SK-N-MC (cell line): ENCODE results near the gene CCDC6.
"Not testable (repeated sequence)": the region's sequence is repeated elsewhere in the genome, so short reads cannot be mapped to it uniquely, and the experiment has no call there.

Experiments used
- DNase-seq: peaks from one replicate; pipeline ENCODE4 v3.0.0-alpha.2; 2011; ENCODE audit warnings: low read depth, low spot score
- H3K27ac ChIP-seq: fragments of 200-600 bp; sonication (generic); 2 replicates; pipeline ENCODE4 v1.5.1; 2016; ENCODE audit warnings: mixed run types
- H3K36me3 ChIP-seq: fragments of 200-600 bp; sonication (generic); 2 replicates; pipeline ENCODE4 v1.6.1; 2017; ENCODE audit warnings: antibody characterized with exemption, low read length, mixed read lengths; ENCODE audit not compliant: insufficient read depth
- H3K4me3 ChIP-seq: fragments of 200-600 bp; sonication (generic); 2 replicates; pipeline ENCODE4 v1.5.1; 2016
- H3K9ac ChIP-seq: fragments of 200-600 bp; sonication (generic); 2 replicates; pipeline ENCODE4 v1.8.0; 2017; ENCODE audit warnings: mixed run types, mixed read lengths; ENCODE audit not compliant: insufficient read length
- H3K9me3 ChIP-seq: fragments of 200-600 bp; sonication (generic); 2 replicates; pipeline ENCODE4 v1.6.1; 2017; ENCODE audit warnings: low read depth, mild to moderate bottlenecking, antibody characterized with exemption, low read length, moderate library complexity, mixed read lengths
- EZH2 ChIP-seq: fragments of 200-600 bp; sonication (generic); IDR thresholded peaks from one replicate; pipeline ENCODE4 v1.6.1; 2017; ENCODE audit warnings: antibody characterized with exemption
- FOXP2 ChIP-seq: optimal IDR thresholded peaks from 2 replicates; pipeline ENCODE3; 2011; ENCODE audit warnings: mild to moderate bottlenecking, moderate library complexity; ENCODE audit not compliant: insufficient read depth; ENCODE audit errors: extremely low read length, control extremely low read depth
- POLR2AphosphoS5 ChIP-seq: IDR thresholded peaks from 2 replicates; pipeline ENCODE4 v1.6.1; 2012; ENCODE audit warnings: mild to moderate bottlenecking, low read depth, low read length, borderline replicate concordance

CCDC6 gene

DNA sequence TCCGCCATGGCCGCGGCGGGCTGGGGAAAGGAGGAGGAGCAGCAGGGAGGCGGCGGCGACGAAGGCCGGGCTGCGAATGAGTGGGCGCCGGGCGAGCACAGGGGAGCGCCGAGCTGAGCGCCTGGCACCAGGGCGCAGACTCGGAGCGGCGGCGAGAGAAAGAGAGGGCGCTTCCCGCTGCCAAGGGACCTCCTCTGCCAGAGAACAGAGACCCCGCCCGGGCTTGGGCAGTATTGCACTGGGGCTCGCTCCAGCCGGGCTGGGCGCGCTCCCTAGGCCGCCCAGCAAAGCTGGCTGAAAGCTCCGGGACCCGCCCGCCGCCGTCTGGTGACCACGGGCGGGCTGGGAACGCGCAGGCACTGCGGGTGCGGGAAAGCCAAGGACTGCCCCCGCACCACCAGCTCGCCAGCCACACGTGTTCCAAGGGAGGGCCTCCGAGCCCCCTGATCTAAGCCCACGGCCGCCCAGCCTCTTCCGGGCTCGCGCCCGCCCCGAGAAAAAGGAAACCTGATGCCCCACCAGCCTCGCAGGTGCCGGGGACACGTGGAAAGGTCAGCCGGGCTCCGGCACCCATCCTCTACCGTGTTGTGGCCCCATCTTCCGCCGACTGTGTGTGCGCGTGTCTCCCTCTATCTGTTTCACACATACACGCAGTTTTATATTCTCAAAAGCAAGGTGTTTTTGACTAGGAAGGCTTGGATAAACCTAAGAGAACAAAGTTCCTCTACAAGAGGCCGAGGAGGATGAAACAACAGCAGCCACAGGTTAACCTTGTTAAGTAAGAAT lies at the start of gene CCDC6:
CCDC6 (minus strand) TSS at position 140 of the 786 bp plus-strand sequence; CDS start at position 8, 132 bp downstream.
- no peaks in the 10 kb centered on the region for H3K9me3 ChIP-seq
- H3K9ac ChIP-seq, result peak within 1 kb of the TSS; percentile 82
- TF ChIP-seq FOXP2, result no peak
- peak; percentile 68; the same call in 1 of the 2 replicates for TF ChIP-seq POLR2AphosphoS5
- no peak for TF ChIP-seq EZH2
- peak within 1 kb of the TSS; percentile 80 for H3K4me3 ChIP-seq
- no peaks in the 10 kb centered on the region for H3K36me3 ChIP-seq
- no peak for DNase-seq
- H3K27ac ChIP-seq, result peak within 1 kb of the TSS; percentile 98; the same call in 1 of the 2 replicates

DNA sequence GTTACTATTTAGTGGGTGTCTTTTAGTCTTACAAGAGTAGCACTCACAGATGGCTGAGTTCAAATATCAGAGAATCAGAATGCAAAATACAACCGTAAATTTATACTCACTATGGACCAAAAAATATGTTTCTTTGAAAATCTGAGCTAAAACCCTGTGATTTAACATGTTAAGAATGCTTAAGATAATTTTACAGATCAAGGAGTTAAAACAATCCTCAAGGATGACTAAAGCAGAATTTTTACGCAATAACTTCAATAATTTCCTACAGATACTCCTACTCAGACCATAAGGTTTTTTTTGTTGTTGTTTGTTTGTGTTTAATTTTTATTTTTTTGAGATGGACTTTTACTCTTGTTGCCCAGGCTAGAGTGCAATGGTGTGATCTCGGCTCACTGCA lies 47.9 kb upstream of the CCDC6 start:
- Histone ChIP-seq H3K9me3 (no peaks in the 10 kb centered on the region), H3K27ac (no peak overlapping the region), H3K4me3 (no peak overlapping the region), H3K36me3 (no peaks in the 10 kb centered on the region), H3K9ac (no peak overlapping the region)
- no peak for DNase-seq
- TF ChIP-seq POLR2AphosphoS5, result no peak

DNA sequence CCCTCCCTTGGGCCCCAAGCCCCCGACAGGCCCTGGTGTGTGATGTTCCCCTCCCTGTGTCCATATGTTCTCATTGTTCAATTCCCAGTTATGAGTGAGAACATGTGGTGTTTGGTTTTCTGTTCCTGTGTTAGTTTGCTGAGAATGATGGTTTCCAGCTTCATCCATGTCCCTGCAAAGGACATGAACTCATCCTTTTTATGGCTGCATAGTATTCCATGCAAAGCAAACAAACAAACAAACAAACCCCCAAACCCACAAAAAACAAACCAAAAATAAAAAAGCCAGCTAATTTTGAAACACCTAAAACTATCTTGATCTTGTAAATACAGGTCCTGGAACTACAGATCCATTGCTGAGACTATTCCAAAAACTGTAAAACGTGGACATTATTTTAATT lies 47.4 kb upstream of the CCDC6 start:
- DNase-seq, H3K36me3 ChIP-seq, H3K4me3 ChIP-seq, H3K9ac ChIP-seq, H3K9me3 ChIP-seq, H3K27ac ChIP-seq: not testable (repeated sequence)

DNA sequence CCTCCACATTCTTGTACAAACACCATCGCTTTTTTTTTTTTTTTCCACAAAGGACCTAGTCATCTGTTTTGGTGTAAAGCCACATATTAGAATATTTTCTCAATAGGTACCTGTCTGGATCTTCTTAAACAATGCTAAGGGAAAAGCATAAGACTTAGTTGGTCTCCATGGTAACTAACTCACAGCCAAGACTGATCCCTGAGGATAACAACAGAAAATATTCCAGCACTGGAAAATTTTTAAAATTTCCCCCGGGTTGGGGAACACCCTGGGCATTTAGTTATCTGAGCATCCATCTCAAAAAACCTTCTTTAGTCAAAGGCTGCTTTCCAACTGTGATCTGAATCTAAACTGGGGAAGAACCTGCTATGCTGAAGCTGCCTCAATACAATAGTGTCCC lies 43.7 kb upstream of the CCDC6 start:
- Histone ChIP-seq H3K4me3 (no peak overlapping the region), H3K9me3 (no peaks in the 10 kb centered on the region), H3K9ac (no peak overlapping the region), H3K36me3 (no peaks in the 10 kb centered on the region), H3K27ac (no peak overlapping the region)
- no peak for TF ChIP-seq EZH2
- TF ChIP-seq FOXP2, result no peak
- no peak for TF ChIP-seq POLR2AphosphoS5
- no peak for DNase-seq

DNA sequence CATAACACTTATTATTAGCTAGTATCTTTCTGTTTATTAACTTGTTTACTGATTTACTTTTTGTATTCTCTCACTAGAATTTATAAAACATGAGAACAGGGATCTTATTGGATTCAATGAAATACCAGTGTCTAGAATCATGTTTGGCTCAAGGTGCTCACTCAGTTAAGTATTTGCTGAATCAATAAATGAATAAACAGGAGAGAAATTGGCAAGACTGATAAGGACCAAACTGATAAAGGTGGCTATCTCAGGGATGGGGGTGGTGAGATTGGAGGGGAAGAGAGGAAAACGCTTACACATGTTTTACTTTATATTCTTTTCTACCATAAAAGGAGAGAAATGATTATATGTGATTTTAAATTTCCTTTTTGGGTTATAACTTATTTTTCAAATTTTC lies 43.3 kb upstream of the CCDC6 start:
- DNase-seq, result no peak
- no peak overlapping the region for H3K4me3 ChIP-seq
- no peaks in the 10 kb centered on the region for H3K9me3 ChIP-seq
- no peak overlapping the region for H3K27ac ChIP-seq
- TF ChIP-seq FOXP2 (no peak), POLR2AphosphoS5 (no peak), EZH2 (no peak)
- H3K36me3 ChIP-seq, result no peaks in the 10 kb centered on the region
- no peak overlapping the region for H3K9ac ChIP-seq

DNA sequence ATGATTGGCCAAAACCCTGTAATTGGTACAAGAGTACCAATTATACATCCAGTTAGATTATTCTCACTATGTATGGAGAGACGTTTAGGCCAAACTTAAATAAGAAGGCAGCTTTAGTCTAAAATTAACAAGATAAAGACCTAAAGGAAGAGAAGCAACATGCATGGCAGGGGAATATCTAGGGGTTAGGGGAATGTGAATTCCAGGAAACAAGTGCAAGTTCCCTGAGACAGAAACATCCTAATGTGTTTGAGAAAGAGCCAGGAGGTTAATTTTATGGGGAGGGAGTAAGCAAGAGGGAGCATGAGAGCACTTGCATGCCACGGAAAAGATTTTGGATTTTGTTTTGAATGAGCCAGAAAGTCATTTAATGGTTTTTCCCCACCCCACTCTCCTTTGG lies 39.6 kb upstream of the CCDC6 start:
- no peaks in the 10 kb centered on the region for H3K9me3 ChIP-seq
- DNase-seq, result no peak
- no peak overlapping the region for H3K9ac ChIP-seq
- TF ChIP-seq POLR2AphosphoS5, result no peak
- no peak for TF ChIP-seq FOXP2
- no peak for TF ChIP-seq EZH2
- no peak overlapping the region for H3K4me3 ChIP-seq
- no peak overlapping the region for H3K27ac ChIP-seq
- H3K36me3 ChIP-seq, result no peaks in the 10 kb centered on the region

DNA sequence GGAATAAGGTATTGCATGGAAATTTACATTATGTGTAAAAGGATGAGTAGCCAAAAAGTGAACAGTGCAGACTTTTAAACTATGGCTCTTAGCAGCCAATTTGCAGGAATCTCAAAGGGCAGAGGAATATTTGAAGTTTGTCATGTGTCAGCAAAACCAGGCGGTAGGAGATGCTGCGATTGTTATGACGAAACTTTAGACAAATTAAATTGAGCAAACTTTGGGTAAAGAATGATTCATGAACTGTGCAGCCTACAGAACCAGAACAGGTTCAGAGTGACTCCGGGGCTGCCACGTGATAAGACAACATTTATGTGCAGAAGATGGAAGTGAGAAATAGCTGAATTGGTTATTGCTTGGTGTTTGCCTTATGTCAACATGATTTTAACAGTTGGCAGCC lies 39.2 kb upstream of the CCDC6 start:
- TF ChIP-seq POLR2AphosphoS5, result no peak
- no peak for TF ChIP-seq EZH2
- no peak for TF ChIP-seq FOXP2
- DNase-seq, result no peak
- no peak overlapping the region for H3K4me3 ChIP-seq
- no peak overlapping the region for H3K9ac ChIP-seq
- H3K9me3 ChIP-seq, result no peaks in the 10 kb centered on the region
- H3K36me3 ChIP-seq, result no peaks in the 10 kb centered on the region
- H3K27ac ChIP-seq, result no peak overlapping the region

DNA sequence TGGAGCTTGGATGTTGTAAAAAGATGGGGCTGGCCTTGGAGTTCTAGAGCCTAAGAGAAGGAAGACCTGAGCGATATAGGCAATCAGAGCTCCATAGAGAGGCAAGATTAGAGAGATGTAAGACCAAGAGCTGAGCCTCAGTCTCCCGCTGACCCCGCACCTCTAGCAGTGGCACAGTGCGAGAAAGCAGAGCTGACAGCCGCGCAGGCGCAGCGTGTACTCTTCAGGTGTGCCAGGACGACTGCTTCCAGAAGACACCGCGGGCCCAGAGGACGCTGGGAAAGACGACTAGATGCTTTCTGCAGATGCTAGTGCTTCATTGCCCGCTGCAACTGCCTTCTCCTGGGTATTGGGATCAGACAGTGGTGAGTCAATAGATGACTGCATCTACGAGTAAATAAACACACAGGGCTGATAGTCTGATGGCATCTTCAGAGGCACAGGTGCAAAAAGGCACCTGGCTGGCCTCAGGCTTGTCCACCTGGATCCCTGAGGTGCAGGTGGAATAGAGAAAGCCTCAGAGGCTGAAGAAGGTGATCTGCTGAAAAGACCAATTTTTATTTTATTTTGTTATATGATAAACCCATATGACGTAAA lies 38.1 kb upstream of the CCDC6 start:
- H3K36me3 ChIP-seq, result no peaks in the 10 kb centered on the region
- H3K9me3 ChIP-seq, result no peaks in the 10 kb centered on the region
- H3K4me3 ChIP-seq, result no peak overlapping the region
- H3K27ac ChIP-seq, result no peak overlapping the region
- TF ChIP-seq EZH2 (no peak), POLR2AphosphoS5 (no peak), FOXP2 (no peak)
- no peak for DNase-seq
- H3K9ac ChIP-seq, result no peak overlapping the region

DNA sequence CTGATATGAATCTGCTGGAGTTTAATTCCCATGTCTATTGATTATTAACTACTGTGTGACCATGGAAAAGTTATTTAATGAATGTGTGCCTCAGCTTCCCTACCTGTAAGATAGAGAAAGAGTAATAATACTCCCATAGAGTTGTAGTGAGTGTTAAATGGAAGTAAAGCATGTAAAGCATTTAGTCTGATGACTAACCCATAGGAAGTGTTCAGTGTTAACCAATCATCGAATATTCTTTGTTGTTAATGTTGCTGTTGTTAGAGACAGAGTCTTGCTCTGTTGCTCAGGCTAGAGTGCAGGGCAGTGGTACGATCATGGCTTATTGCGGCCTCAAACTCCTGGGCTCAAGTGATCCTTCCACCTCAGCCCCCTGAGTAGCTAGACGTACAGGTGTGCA lies 36.2 kb upstream of the CCDC6 start:
- TF ChIP-seq EZH2 (no peak), POLR2AphosphoS5 (no peak), FOXP2 (no peak)
- Histone ChIP-seq H3K36me3 (no peaks in the 10 kb centered on the region), H3K9ac (no peak overlapping the region), H3K4me3 (no peak overlapping the region), H3K9me3 (no peaks in the 10 kb centered on the region), H3K27ac (no peak overlapping the region)
- DNase-seq, result no peak
